NCI-H2196 treated with DMSO at 0.1 percent for 48 hours (cell line): Measurements from ENCODE around the gene ZSWIM7.
"Not testable (repeated sequence)": the region's sequence is repeated elsewhere in the genome, so short reads cannot be mapped to it uniquely, and the experiment has no call there.

Experiments used
- DNase-seq: peaks from one replicate; lab custom pipeline; 2025; ENCODE audit not compliant: unreplicated experiment; lab: John Stamatoyannopoulos, UW

The ZSWIM7 gene

DNA sequence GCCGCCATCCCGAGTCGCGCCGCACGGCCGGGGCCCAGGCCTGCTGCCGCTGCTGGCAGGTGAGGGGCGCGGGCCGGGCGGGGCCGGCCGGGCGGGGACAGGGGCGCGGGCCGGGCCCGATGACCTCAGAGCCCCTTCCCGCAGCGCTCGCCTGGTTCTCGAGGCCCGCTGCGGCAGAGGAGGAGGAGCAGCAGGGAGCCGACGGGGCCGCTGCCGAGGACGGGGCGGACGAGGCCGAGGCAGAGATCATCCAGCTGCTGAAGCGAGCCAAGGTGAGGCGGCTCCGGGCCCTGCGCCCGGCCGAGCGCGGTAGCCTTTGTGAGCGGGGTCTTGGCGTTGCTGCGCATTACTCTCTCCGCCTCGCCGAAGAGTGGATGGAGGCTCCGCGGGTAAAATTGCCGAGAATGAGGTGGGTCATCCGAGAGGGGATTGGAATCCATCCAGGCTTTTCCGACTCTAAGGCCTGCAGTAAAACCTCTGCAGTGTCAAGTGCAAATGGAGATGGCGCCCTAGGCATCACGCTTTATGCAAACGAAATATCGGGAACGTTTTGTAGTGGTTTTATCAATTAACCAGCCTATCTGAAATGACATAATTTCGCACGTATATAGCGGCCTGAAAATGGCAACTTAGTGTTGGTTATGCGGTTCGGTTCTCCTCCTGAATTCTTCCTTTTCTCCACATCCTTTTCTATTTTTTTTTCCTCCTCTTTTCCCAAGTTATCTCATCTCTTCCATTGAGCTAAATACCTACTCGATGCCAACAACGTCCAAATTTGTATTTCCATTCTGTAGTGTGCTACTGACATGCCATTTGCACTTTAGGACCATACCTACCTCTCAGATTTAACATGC, 697 bp upstream of the ZSWIM7 start:
- peak; percentile 5 for DNase-seq

- DNase-seq, result no peak
Observed at GRCh38 chr17:15998031-15998562, 1.4 kb downstream of the ZSWIM7 start.

GRCh38 chr17:15996322-15996721, 3.2 kb downstream of the ZSWIM7 start:
- no peak for DNase-seq

GRCh38 chr17:15981646-15982580, 17.6 kb downstream of the ZSWIM7 start:
- no peak for DNase-seq

DNA sequence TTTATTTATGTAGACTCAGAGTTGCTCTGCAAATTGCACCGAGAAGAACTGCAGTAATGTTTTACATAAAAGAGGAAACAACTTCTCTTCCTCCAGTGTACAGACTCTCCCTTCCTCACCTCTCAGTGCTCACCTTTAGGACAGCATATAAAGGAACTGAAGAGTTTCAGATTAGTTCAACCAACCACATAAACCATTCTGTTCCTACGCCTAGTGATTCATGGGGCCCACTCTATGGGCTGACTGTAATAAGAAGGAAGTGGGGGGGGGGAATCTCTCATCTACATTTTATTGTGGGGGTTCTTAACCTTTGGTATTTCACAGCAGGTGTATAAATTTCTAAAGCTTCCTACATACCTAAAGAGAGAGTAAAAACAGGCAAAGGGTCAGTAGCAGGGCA, 18.3 kb downstream of the ZSWIM7 start:
- no peak for DNase-seq

DNA sequence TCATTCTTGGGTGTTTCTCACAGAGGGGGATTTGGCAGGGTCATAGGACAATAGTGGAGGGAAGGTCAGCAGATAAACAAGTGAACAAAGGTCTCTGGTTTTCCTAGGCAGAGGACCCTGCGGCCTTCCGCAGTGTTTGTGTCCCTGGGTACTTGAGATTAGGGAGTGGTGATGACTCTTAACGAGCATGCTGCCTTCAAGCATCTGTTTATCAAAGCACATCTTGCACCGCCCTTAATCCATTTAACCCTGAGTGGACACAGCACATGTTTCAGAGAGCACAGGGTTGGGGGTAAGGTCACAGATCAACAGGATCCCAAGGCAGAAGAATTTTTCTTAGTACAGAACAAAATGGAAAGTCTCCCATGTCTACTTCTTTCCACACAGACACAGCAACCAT, 20.5 kb downstream of the ZSWIM7 start:
- not testable (repeated sequence) for DNase-seq

DNA sequence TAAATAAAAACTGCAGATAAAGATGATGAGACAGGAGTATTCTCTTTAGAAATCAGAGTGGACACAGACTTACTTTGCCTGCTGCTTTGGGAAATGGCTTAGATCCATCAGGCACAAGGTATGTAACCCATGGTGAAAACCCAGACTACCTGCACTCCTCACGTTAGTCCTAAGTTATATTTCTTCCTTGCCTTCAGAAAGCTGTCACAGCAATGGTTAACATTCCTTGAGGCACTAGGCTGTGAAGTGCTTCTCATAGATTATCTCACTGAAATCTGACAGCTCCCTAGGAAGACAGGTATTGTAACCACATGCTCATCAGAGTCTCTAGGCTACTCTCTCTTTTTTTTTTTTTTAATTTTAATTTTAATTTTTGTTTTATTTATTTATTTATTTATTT, 20.9 kb downstream of the ZSWIM7 start:
- no peak for DNase-seq

- no peak for DNase-seq
Observed at GRCh38 chr17:15977894-15978293, 21.6 kb downstream of the ZSWIM7 start.

GRCh38 chr17:15973834-15974233, 25.7 kb downstream of the ZSWIM7 start:
- no peak for DNase-seq

GRCh38 chr17:15973016-15973415, 26.5 kb downstream of the ZSWIM7 start:
- DNase-seq, result no peak

- DNase-seq, result no peak
Observed at GRCh38 chr17:15972497-15972951, 27.0 kb downstream of the ZSWIM7 start.

DNA sequence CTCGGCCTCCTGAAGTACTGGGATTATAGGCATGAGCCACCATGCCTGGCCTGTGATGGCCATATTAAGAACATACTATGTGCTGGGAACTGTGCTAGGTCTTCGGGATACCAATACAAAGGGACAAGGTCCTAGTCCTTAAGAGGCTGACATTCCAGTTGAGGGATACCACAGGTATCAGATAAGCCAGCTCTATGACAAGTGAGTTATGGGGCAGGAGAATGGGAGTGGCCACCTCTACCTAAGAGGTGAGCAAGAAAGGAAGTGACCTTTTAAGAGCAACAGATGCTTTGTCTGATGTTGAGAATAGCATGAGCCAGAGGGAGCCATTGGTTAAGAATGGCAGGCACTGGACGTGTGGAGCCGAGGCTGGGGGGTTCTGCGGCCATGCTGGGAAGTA, 27.6 kb downstream of the ZSWIM7 start:
- no peak for DNase-seq

DNA sequence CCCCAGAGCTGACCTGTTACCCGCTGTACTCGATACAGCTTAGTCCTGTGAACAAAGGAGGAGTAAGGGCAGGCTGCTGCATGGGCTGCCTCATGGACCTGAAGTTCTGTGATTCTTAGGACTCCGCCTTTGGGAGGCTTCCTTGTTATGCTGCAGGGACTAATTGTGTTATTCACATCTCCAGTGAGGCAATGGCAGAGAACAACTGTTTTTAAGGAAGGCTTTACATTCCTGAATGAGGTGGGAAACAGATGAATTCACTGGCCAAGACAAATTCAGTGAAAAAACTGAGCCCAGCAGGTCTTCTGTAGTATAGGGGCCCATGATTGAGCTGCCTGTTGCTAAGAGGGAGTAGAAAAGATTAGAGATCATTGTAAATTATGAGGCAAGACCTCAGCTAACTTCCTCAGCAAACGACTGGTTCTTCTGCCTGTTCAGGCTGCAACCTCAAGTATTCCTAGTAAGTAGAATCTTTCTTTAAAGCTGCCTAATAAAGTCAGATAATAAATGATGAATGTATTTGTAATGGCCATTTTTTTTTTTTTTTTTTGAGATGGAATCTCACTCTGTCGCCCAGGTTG, 28.3 kb downstream of the ZSWIM7 start:
- DNase-seq, result no peak

DNA sequence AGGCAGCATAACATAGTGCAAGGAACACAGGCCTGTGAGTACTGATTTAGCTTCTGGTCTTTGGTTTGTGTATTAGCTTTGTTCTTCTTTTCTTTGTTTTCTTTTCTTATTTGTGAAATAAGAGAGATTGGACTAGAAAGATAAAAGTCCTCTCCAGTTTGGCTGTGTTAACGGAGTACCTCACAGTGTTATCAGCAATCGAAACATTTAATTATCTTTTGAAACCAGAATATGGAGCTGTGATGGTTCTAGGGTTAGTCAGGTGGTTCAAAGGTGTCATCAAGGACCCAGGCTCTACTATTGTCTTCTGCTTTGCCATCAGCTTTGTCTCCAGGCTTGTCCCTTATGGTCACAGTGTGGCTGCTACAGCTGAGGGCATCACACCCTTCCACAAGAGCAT, 29.0 kb downstream of the ZSWIM7 start:
- DNase-seq, result no peak

GRCh38 chr17:15969463-15969862, 30.0 kb downstream of the ZSWIM7 start:
- DNase-seq, result no peak

- no peak for DNase-seq
Observed at GRCh38 chr17:15967706-15968399, 31.7 kb downstream of the ZSWIM7 start.

DNA sequence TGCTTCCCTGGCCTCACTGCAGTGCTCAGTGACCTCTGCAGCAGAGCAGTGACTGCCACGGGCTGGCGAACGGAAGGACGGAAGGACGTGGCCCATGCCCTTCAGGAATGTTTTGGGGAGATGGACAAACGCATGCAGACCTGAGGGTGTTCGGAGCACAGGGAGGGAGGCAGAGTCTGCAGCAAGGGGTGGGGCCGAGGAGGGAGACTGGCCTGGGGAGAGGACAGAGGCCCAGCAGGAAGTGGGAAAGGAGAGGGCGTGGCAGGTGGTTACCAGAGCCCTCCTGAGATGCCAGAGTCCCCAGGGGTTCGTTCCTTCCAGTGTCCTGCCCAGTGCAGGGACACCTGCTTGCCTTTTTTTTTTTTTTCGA, 32.6 kb downstream of the ZSWIM7 start:
- DNase-seq, result no peak

DNA sequence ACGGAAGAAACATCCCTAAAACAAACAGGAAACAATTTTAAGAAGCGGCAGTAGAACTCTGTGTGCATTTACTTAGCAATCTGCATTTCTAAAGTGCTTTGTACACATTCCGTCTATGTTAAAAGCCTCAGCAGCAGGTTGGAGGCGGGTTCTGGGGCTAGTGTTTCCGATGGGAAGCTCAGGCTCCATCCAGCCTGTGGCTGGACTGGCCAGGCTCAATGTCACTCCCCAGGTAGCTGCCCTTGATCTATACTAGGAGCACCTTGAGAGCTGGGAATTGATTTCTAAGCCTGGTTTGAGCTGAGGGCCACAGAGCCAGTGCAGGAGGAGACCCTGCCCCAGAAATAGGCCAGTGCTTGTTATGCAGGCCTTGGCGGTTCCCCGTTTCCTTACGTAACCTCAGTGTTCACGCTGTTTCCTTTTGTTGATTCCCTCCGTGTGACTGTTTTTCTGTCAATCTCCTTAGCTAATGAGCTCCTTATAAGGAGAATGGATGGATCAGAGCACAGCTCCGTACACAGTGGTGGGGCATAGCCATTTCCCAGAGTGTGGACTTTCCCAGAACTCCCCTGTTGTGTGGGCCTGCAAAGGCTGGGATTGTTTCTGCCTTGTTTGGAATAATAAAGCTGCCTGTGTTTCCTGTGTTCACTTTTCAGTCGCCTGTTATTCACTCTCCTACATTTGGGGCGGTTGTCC, 33.2 kb downstream of the ZSWIM7 start:
- peak; percentile 6 for DNase-seq

GRCh38 chr17:15965528-15965927, 34.0 kb downstream of the ZSWIM7 start:
- no peak for DNase-seq

DNA sequence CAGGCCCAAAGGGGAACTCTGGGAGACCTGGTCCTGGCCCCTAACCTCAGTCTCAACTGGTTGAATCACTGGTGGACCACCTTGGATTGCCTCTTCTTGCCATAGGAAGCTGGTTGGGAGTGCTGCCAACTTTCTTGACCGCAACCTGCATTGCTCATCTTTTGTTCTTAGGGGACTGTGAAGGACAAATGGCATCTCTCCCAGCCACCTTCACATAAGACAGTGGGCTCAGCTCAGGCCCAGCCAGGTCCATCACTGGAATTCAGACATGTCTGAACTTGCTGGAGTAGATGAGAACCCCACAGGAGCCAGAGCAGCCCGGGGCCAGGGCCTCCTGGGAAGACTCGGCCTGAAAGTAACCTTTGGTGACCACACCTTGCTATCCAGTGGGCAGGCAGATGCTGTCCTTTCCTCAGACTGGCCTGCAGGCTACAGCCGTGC, 35.8 kb downstream of the ZSWIM7 start:
- DNase-seq, result no peak
